Tongue (tissue), 2 donors: ENCODE data around the gene RSF1. TPM values are rescaled to one million over a fixed set of nuclear protein-coding genes. Genes with fewer than 3 reads are reported as not detected.
"Not testable (repeated sequence)": the region's sequence is repeated elsewhere in the genome, so short reads cannot be mapped to it uniquely, and the experiment has no call there.

Experiments used
- DNase-seq: peaks from one replicate; pipeline ENCODE4 v3.0.0-alpha.2; 2015
- total RNA-seq: library from RNA; depleted of rRNA; stranded (reverse); fragments of >200 nt; gene quantifications from one replicate; pipeline ENCODE4 v1.2.3, GENCODE V29; 2014

The RSF1 gene
- total RNA-seq, 1 donor from 2014 or later, result 73.4 TPM

DNA sequence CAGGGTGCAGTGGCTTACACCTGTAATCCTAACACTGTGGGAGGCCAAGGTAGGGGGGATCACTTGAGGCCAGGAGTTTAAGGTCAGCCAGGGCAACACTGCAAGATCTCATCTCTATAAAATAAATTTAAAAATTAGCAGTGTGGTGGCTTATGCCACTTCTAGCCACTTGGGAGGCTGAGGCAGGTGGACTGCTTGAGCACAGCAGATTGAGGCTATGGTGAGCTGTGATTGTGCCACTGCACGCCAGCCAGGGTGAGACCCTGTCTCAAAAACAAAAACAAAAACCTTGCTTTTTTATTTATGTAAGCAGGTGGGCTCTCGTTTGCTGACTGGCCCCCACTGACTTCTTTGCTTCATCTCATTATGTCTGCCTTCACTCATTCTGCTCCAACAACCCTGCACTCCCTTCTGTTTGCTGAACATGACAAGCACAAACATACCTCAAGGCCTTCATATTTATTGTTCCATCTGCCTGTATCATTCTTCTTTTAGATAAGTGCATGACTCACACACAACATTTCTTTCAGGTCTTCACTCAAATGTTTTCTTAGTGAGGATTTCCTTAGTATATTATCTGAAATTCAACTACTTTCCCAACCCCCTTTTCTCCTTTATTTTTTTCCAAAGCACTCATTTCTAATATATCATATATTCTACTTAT lies 150.5 kb downstream of the RSF1 start:
- DNase-seq, result no peak

DNA sequence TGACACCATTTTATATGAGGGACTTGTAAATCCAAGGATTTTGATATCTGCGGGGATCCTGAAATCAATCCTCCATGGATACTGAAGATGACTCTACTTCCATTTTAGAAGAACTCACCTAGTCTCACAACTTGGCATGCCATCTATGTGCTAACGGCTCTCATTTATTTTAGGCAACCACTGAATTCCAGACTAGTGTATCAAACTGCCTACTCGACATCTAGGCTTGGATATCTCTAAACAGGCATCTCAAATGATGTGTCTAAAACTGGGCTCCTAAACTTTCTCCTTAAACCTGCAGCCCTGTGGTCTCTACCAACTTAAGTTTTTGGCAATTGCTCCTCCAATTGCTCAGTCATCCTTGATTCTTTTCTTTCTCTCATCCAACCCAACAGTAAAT lies 151.8 kb downstream of the RSF1 start:
- no peak for DNase-seq

DNA sequence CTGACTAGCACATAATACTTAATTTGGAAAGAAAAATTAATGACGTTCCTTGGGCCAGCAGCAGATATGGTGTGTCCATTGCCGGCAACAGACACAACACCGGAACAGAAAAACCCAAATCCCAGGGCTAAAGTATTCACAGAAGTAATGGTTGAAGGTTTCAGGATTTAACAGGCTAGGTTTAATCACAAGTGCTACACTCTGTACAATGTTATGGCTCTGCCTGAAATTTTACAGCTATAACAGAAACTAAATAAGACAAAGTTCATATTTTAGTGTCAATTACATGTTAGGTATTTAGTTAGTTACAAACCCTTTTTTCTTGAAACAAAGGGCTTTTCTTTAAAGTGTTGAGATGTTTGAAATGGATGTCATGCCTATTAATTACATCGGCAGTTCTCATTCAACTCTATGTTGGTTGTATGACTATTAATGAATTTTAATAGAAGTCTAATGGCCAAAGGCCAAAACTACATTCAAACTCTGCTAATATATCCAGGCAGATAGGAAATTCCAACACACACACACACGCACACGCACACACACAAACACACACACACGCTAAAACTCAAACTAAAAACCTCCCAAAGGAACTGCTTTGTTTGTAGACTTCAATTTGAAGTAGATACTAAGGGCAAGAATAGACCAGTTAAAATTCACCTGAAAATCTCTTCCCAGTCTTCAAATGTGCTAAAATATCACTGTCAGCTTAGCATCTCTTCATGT lies 155.1 kb downstream of the RSF1 start:
- DNase-seq, result no peak

DNA sequence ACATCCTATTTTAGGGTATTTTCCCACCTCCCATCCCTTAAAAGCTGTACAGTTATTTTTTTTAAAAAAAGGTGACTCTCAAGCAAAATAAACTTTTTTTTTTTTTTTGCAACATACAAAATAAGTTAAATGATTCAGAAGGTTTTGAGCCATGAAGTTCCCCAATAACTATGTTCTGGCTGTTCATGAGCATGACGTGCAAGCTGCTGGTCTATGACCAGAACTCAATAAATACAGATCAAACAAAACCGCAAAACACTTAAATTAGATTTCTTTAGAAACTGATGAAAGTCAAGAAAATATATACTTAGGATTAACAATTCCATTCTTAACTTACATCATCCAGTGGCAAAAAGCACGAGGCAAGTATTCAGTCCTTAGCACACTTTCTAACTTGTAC lies 158.9 kb downstream of the RSF1 start:
- DNase-seq, result no peak

DNA sequence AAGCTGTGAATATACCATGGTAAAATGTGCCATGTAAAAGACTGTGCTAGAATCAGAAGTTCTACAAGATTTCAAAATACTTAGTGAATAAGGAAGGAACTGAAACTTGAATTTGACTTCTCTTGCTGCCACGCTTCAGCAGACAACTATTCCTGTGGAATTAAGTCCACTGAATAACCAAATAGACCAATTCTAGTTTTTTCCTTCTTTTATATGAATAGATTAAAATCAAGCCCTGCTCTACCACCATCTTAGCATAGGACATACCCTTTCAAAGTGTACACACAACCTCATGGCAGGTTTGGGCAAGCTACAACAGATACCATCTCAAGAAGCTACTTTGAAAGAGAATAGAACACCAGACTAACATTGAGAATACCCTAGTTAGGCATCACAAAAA lies 159.6 kb downstream of the RSF1 start:
- peak; percentile 39 for DNase-seq

DNA sequence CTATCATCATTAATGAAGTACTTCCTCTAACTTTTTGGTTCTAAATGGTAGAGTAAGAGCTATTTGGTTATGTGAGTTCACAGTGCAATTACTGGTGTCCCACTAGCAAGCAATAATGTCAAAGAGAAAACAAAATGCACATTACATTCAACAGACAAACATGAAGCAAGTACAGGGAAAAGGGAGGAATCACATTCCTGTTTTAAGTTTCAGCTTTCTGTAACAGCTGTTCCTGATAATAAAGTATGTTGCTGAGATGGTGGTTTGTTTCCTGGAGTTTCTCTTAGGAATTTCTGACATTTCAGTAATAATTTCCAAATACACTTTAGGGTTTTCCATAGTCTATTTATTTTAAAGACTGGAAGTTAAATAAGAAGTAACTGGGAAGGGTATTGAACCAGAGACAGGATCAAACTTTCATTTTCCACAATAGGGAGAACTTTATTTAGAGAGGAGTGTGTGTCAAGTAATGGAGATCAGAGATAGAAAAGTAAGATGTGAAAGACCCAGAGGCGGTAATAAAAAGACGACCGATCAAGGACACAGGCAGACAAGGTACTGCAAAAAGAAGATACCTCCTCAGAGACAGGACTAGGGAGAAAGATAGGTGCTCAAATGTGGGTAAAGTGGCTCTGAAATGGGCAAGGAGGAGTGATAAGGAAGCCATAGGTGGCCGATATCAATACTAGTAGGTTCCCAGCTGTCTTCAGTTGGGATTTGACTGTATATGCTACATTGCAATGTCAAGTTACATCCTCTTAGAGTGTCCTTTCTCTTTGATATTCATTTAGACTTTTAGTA lies 162.1 kb downstream of the RSF1 start:
- peak; percentile 27 for DNase-seq

DNA sequence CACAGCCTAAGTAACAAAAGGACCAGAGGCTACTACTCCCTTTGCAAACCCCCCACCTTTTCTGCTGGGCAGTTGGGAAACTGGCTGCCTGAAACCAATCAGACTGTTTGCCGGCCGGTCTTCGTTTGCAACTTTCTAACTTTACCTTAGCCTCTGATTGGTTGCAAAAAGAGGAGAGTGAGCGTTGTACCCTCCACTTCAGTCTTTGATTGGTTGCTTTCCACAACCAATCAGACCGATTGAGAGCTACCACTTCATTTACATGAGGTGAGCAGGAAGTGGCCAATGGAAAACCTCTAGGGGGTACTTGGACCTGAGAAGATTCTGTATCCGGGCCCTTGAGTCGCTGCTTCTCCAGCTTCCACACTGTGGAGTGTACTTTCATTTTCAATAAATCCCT lies 164.2 kb downstream of the RSF1 start:
- no peak for DNase-seq

DNA sequence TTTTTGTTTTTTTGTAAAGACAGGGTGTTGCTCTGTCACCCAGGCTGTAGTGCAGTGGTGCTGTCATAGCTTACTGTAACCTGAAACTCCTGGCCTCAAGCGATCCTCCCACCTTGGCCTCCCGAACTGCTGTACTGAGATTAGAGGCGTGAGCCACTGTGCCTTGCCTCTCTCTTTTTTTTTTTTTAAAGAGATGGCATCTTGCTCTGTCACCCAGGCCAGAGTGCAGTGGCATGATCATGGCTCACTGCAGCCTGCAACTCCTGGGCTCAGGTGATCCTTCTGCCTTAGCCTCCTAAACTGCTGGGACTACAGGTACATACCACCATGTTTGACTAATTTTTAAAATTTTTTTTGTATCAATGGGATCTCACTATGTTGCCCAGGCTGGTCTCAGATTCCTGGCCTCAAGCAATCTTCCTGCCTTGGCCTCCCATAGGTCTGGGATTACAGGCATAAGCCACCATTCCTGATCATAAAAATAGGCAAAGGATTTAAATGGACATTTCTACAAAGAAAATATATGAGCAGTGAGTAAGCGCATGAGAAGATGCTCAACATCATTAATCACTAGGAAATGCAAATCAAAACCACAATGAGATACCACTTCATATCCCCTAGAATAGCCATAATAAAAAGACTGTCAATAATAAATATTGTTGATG lies 165.6 kb downstream of the RSF1 start:
- DNase-seq, result no peak

DNA sequence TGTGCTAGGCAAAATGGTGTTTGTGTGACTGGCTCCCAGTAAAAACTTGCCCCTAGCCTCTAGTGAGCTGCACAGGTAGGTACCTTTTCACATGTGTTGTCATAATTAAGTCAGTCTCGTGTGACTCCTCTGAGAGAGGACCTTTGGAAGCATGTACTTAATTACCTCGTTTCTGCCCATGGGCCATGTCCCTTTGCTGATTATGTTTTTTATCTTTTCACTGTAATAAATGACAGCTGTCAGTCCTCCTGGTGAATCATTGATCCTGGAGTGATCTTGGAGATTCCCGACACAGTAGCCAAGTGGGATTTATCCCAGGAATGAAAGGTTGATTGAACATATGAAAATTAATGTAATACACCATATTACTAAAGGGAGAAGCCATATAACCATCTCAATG lies 170.4 kb downstream of the RSF1 start:
- no peak for DNase-seq

DNA sequence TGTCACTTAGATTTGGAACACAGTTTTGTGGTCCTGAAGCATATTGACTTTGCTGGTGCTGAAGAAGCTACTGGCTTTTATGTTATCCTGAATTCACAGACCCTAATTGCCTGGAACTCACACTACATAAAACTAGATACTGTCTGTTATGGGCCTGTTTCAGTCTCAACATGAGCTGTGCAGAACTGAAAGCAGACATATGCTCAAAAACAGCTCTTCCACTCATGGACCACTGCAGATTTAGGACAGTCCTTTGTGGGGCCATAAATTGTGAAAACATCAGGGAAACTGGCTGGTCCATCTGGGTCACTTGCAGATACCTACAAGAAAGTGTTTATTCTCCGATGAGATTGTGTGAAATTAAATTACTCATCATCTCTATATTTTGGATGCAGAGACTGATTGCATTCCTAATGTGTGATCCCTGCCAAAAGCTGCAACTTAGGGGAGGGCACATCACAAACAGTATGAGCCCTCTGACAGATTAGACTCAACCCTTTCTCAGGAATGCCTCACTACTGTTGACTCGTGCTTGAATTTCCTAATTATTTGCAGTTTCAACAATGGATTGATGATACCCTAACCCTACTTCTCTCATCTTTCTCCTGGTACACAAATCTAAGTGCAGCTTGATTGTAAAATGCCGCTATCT lies 172.7 kb downstream of the RSF1 start:
- no peak for DNase-seq

DNA sequence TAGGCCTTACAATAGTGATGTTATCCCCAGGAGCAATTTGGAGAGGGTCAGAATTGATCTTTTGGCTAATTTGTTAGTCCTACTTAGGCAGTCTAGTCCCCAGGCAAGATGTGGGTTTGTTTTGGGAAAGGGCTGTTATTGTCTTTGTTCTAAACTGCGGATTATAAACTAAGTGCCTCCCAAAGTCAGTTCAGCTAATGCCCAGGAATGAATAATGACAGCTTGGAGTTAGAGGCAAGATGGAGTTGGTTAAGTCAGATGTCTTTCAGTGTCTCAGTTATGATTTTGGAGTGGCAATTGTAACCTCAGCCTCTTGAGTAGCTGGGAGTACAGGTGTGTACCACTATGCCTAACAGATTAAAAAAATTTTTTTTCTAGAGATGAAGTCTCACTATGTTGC lies 175.6 kb downstream of the RSF1 start:
- no peak for DNase-seq

DNA sequence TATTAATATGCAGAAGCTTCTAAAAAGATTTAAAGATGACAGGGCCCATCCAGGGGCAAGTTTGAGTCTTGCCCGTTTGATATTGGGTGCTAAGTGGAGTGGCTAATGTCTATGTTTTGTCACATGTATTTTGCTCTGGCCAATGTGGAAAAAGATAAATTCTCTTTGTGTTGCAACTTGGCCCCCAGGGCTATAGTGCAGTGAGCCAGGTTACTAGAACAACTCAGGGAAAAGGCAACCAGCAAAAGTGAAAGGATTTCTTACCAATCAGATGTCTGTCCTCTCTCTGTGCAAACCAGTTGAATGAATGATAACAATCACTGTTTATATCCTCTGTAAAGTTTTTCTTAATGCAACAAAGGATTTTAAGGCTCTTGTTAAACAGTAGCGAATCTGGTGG lies 178.3 kb downstream of the RSF1 start:
- no peak for DNase-seq

DNA sequence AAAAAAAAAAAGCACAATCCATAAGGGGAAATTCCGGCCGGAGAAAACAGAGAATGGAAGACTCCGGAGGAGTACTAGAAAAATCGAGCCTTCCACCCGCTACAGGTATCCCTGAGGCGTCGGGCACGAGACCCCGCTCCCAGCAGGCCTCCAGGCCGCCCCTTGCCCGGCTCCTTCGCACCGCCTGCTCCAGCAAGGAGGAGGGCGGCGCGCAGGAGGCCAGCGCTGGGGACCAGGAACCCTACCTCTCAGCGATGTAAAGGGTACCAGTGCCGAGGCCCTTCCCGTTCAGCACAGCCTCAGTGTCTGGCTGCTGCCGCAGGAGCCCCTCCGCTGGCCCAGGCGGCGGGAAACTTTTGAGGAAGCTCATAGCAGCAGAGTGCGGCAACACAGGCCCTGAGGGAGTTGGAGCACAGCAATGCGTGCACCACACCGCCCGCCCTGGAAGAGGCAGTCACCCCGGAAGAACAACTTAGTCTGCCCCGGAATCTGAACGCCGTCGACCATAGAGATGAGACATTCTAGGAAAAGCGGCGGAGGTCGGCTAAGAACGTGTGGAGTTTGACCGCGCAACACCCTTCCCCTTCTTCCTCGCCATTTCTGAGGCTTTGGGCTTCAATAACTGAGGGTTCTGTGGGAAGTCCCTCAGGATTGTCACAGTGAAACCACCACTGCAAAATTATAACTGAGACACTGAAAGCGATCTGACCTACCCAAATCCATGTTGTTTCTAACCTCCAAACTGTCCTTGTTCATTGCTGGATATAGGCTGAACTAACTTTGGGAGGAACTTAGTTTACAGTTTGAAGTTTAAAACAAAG lies 183.0 kb downstream of the RSF1 start, which contains the start of gene CLNS1A:
CLNS1A (minus strand) TSS at position 450 of the 821 bp plus-strand sequence; CDS start at position 370, 80 bp downstream.
- DNase-seq, result peak; percentile 95

DNA sequence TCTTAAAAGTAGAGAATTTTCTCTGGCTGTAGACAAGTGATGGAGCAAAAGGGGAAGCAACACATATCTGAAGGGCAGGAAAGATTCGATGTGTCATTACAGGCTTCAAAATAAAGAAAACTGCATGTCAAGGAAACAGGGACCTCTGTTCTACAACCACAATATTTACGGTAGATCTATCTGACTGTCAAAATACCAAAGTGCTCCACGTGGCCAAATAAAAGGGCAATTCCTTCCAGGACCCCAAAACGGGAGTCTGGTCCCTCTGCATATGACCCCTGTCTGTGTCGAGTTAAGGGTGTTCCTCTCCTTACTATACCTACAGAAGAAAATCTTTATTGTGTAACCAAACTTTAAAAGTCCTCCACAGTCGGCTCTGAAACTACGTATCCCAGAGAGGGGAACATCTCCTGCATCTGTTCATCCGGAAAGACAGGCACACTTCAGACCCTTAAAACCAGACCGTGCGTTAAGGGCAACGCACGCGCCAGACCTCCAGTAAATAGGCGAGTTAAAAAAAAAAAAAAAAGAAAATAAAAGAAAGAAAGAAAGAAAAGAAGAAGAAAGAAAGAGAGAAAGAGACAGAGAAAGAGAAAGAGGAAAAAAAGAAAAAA lies 183.7 kb downstream of the RSF1 start:
- DNase-seq, result peak; percentile 18

DNA sequence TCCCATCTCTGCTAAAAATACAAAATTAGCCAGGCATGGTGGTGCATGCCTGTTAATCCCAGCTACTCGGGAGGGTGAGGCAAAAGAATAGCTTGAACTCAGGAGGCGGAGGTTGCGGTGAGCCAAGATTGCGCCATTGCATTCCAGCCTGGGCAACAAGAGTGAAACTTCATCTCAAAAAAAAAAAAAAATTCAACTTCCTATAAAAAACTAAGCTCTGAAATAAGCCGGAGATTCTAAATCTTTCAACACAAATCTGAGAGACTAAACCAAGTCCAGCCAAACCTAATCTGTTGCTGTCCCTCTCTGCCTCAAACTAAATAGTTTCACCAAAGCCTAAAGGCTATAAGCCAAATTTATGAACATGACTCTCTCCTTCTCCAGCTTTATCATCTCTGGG lies 186.6 kb downstream of the RSF1 start:
- not testable (repeated sequence) for DNase-seq

DNA sequence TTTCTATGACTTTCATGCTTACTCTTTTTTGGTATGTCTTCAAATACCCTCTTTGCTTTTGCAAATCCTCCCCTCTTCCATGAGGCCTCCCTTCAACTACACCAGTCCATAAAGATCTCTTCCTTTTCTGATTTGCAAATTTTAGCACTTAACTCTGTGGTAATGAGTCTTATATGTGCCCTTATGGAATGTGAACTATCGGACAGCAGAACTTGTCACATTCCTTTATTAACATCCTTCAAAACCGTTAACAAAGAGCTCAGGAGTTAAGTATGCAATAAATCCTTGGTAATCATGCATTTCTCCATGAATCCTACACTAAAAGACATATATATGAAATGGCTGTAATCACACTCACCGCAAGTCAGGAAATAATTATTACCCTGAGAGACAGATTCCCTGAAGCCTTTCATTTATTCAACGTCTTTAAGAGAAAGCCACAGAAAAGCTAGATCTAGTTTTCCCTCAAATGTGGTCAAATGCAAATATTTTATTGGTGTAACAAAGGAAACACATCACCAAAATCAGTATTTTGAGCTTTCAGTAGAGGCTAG lies 190.3 kb downstream of the RSF1 start:
- no peak for DNase-seq

DNA sequence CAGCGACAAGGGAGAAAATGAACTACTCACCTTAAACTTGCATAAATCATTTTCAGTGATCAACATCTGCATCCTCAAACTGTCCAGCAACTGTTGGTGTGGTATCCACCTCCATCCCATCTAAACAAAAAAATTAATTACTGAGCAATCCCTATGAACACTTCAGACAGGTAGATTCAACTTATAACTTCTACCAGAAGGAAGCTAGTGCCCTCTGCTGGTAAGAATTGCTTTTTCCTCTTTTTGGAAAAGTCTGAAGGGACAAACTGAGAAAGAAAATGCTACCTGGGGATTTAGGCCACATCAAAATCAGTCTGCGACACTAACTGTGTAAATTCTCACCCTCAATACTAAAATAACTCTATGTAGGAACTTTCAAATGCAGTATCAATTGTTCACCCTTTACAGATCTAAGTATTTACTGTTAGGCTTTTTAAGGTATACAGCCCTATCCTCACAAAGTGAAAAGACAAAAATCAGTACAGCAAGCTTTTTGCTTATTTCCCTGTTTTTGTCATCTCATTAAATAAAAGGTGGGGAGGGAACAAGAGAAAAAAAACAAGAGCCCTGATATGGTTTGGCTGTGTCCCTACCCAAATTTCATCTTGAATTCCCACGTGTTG lies 200.8 kb downstream of the RSF1 start:
- peak; percentile 73 for DNase-seq

DNA sequence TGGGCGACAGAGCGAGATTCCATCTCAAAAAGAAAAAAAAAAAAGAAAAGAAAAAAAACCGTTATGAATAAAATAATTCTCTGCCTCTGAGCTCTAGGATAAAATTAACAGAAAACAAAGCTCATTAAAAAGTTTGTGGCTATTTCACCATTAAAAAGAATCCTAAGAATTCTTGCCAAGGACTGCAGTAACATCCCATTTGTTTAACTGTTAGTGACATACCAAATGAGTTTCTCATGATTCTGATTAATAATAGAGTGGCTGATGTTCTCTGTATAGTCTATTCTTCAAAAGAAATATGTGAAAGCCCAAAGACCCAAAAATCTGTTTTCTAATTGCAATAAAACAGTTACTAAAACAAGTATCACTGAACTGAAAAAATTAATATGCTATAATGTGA lies 202.6 kb downstream of the RSF1 start:
- no peak for DNase-seq

DNA sequence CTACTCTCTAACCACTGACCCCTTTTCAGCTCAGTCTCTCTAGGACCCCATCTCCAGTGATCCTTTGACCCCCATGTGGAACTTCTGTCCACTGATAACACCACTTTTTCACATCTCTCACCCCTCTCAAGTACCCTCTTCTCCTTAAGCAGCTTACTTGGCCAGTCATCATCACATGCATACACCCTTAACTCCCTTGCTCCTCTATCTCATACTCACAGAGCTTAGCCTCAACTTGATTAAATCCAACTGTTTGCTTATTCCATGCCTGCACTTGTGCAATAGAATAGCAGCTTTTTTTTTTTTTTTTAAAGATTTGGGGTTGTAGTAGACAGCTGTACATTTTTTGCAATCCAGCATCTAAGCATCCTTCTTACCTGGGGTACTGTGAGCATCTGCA lies 208.6 kb downstream of the RSF1 start:
- DNase-seq, result no peak
